ENCODE measurements around the gene RANBP1.
"Not testable (repeated sequence)": the region's sequence is repeated elsewhere in the genome, so short reads cannot be mapped to it uniquely, and the experiment has no call there.

Gene RANBP1

DNA sequence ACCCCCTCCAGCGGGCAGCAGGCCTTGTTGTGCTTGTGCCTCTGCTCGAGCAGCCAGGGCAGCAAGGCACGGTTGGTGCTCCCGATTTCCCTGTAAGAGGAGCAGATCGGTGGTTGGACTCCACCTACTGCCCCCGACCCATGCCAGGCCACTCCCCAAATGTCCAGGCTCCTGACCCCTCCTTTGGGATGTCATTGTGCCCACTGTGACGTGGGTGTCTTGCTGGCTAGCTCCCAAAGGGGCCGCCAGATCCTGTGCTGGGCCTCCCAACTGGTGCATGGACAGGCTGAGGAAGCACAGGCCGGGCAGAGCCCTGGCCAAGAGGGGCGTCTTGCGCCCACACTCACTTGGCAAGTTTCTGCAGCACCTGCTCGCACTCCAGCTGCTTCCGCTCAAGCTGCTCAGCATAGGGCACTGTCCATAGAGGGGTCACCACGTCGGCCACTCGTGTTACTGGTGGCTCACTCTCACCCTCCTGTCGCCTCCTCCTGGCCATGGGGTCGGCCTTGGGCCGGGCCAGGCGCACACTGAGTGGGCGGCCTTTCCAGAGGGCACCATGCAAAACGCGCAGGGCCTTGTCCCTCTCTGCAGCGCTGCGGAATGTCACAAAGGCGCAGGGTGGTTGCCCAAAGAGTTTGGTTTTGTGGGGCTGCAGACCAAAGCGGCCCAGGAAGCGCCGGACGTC is at the start of gene RANBP1:
RANBP1 (plus strand) TSS at position 414 of the 685 bp plus-strand sequence; CDS start at position 495, 81 bp downstream.
- DNase-seq = no peak

DNA sequence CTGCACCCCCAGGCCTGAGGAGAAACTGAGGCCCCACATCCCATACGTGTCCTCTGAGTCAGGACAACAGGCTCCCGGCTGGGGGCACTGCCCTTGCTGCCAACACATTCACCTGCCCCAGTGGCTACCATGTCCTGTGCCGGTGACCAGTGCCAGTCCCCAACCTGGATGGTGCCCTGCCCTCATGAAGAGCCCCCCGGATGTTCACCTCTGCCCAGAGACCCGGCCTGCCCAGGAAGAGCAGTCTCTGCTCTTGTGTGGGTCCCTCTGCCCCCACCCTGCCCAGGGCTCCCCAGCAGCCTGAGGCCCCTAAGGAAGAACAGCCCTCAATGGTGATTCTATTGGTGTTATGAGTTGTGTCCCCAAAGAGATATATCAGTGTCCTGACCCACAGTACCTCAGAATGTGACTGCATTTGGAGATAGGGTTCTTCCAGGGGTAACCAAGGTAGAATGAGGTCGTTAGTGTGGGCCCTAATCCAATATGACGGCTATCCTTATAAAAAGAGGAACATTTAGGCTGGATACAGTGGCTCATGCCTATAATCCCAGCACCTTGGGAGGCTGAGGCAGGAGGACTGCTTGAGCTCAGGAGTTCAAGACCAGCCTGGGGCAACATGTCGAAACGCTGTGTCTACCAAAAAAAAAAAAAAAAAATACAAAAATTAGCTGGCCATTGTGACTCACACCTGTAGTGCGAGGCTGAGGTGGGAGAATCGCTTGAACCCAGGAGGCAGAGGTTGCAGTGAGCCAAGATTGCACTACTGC is 49.1 kb upstream of the RANBP1 start:
- no peak for DNase-seq

DNA sequence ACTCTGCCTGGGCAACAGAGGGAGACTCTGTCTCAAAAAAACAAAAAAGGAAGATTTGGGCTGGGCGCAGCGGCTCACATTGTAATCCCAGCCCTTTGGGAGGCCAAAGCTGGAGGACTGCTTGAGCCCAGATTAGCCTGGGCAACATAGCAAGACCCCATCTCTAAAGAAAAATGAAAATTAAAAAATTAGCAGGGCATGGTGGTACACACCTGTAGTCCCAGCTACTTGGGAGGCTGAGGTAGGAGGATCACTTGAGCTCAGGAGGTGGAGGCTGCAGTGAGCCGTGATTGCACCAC is 48.6 kb upstream of the RANBP1 start:
- DNase-seq = not testable (repeated sequence)

DNA sequence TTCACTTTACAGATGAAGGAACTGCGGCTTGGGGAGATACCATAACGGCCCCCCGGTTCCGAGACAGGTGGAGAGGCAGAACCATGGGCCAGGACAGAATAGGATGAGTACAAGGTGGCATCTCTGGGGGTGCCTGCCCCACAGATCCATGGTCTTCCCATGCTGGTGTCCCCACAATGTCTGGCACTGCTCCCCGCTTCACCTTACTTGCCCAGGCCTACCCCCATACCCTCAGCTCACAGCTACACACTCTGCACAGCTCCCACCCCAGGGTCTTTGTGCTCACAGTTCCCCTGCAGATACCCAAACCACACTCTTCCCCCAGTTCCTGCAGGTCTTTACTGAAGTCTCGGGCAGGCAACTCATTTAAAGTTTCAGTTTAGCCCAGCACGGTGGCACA is 47.3 kb upstream of the RANBP1 start:
- DNase-seq = no peak

DNA sequence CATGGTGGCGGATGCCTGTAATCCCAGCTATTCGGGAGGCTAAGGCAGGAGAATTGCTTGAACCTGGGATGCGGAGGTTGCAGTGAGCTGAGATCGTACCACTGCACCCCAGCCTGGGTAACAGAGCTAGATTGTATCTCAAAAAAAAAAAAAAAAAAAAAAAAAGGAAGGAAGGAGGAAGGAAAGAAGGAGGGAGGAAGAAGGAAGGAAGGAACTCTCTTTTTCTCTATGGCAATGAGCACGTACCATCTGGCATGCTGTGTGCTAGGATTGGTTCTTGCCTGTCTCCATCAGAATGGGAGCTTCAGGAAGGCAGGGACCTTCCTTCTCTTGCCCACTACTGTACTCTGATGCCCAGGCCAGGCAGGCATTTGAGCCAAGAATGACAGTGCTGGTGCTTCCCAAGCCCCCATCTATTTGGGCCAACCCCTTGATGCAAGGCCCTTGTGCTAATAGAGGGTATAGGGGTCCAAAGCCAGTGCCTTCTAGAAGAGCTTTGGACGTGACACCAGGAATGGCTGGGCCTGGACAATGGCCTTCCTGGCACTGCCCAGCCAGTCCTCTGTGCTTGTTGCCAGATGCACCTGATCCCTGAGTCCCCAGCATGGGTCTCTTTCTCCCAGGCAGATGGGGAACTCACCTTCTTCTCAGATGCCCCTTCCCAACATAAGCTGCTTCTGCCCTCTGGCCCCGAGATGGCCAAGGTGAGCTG is 46.4 kb upstream of the RANBP1 start:
- no peak for DNase-seq

DNA sequence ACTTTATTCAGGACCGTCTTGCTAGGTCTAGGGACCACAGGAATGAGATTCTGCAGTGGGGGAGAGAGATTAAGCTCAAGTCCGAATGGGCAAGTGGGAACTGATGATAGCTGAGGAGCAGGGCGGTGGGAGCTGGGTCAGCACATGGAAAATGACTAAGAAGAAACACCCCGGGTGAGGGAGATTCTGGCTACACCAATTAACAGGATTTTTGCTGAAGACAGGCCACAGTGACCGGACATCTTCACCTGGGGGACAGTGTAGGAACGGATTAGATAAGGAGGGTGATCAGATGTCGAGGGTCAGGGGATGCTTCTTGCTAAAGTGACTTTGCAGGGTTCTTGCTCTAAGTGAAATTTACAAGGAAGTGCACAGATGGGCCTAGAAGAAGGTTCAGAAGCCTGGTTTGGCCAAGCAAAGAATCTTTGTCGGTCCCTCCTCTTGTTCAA is 44.4 kb upstream of the RANBP1 start:
- no peak for DNase-seq

DNA sequence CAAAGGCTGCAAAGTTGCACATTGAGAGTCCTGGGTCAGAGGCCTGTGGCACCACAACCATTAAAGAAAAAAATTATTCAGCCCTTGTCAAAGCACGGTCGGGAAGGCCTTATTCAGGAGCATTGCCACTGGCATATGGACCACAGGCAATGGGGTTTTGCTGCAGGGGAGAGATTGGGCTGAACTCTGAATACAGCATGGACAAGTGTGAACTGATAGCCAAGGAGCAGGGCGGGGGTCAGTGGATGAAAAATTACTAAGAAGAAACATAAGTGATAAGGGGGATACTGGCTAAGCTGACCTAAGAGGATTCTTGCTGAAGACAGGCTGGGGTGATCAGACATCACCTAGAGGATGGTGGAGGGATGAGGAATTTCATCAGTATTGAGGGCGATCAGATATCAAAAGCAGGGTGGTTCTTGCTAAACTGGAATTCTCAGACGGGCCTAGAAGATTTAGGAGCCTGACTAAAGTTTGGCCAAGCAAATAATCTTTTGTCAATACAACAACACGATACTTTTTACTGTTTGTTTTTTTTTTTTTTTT is 39.2 kb upstream of the RANBP1 start:
- no peak for DNase-seq

DNA sequence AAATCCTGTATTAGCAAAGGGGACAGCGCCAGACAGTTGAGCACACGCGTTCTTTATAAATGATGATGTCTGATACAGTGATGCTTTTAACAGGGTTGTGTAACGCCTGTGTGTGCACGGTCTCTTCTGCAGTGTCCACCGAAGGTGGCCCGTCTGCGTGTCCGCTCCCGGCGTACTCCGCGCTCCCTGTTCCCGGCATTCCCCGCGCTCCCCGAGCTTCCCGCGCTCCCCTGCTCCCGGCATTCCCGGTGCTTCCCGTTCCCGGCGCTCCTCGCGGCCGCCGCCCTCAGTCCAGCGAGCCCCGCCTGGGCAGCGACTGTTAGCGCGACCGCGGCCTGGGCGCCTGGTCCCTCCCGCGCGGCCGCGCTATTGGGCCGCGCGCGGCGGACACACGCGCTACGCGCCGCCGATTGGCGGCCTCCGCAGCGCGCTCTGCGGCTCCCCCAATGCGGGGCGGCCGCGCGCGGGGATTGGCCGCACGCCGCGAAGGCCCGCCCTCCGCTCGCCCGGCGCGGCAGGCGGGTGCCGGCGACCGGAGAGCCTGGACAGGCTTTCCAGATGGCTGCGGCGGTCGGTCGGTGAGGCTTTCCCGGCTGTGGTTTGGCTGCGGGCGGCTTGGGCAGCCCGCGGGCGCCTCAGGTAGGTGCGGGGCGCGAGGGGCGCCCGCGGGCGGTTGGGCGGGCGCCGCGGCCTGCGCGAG is 36.0 kb upstream of the RANBP1 start, which contains the start of gene DGCR8:
DGCR8 (plus strand) TSS at position 497 of the 700 bp plus-strand sequence. CDS start 5,723 bp downstream, outside the sequence.
- peak; percentile 99 for DNase-seq

DNA sequence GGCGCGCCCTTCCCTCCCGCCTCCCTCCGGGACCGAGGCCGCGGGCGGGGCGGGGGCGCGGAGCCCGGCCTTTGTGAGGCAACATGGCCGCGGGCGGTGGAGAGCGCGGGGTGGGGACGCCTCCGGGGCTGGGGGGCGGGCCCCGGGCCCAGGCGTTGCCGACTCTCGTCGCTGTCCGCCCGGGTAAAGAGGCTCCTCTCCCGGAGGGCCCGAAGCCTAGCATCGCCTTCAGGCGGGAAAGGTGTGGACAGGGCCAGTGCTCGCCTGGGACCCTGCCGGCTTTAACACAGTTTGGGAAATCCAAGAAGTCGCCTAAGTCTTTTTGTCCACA is 35.5 kb upstream of the RANBP1 start:
- DNase-seq = peak; percentile 90

DNA sequence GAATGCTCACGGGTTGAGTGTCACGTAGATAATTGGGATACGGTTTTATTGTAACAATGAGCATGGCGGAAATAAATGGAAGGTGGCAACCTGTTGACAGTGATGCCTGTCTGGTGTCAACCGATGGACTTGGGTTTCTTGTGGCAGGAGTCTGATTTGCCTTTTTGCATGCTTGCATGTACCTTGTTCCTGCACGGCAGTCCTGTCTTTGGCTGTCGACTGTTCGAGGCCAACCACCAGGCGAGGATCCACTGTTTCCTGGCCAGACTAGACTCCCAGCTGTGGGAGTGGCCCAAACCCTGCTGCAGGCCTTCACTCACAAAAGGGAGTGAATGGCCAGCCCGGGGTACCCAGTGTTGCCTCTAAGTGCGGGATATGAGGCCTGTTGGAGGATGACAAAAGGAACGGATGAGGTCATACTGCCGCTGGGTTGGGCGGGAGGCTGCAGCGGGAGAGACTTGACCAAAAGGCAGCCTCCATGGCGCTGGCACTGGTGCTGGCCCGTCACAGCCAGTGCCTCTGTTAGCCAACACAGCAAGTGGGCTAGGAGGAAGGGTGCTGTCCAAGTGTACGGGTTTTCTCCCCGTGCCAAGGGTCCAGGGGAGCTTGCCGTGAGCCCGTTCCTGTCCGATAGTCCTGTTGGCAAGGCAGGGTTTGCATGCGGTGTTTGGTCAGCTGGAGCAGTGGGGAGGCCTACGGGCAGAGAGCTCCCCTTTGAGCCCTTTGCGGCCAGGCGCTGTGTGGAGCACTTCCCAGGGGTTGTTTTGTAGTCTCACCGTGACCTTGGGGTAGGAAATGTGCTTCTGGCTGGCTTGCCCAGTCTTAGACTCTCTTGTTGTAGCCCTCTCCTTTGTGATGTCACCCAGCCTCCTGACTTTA is 34.9 kb upstream of the RANBP1 start:
- DNase-seq = peak; percentile 80

DNA sequence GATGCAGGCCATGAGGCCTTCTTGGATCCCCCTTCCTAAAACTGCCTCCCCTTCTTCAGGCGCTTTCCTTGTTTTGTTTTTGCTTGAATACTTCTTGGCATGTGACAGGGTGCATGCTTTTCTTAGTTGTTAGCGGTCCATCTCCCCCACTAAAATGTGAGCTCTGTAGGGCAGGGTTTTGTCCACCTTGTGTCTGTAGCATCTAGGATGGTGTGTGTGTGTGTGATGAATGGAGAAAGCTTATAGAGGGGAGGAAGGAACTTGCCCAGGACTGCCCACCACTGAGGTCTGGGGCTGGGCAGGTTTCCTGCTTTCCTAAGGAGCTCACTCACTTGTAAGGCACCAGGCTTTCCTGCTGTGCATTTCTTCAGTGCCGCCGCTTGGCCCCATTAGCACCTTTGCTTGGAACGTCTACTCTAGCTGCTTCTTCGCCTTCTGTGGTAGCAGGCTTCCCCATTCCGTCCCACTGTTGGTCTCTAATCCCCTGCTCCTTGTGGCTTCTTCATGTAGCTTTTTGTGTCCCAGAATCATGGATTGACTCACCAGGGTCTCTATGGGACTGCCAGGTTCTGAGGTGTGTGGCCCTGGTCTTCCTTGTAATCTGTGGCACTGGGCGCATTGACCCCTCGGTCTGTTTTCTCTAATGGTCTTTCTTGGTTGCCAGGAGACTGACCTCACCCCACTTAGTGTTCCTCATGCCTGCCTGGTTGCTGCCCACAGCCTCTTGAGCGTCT is 32.6 kb upstream of the RANBP1 start:
- DNase-seq = no peak

DNA sequence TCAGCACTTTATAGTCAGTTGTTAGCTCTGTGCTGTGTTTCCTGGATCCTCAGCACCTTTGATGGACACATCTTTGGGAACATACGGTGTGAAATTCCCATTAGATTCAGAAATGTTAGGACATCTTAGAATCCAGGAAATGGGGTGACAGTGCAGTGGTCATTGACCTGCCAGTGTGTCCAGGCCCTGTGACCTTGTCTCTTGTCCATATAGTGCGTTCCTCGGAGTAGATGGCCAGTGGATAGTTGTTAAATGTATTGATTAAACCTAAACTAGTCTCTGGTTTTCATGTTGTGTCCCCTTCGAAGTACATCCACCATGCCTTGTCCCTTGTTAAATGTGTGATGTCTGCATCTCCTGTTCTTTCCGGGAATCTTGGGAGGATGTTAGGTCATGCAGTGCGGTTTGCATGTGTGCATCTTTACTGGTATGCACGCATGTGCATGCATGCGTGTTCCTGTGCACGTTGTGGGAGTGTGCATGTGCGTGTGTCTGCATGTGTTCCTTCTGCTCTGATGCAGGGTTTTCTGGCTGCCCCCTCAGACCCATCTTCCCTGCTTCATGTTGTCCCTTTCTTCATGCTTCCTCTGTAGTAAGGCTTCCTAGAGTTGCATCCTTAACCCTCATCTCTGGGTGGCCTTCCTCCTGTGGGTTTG is 31.9 kb upstream of the RANBP1 start:
- DNase-seq = no peak

DNA sequence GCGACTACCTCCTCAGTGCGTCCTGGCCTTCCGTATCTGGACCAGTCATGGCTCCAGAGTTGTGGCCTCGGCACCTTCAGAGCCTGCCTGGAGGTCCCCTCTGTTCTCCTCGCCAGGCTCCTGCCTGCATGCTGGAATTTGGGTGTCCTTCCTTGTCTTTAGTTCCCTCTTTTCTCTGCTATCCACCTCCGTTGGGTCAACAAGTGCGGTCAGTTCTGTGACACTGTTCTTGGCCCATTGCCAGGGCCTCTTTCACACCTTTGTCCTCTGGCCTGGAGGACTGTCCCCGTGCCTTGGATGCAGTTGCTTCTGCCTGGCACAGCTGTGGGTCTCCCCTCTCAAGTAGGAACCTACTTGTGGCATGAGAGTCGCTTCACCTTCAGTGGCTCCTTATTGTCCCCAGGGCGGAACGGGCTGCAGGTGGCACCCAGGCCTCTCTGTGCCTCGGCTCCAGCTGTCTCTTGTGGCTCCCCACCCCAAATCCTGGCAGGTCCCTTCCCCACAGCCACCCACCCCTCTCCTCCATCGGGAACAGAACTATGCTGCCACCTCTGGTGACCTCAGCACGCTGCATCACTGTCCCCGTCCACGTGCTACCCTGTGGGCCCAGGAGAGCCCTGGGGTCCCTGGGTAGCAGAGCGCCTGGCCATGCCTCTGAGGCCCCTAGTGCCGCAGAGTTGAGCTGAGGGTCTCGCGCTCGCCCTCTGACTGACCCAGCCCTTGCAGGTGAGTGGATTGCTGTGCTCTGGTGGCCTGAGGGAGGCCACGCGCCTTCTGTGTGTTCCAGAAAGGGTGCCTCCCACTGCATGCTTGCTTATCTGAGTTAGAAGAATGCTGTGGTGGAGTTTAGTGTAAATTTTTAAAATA is 31.1 kb upstream of the RANBP1 start:
- DNase-seq = peak; percentile 34

DNA sequence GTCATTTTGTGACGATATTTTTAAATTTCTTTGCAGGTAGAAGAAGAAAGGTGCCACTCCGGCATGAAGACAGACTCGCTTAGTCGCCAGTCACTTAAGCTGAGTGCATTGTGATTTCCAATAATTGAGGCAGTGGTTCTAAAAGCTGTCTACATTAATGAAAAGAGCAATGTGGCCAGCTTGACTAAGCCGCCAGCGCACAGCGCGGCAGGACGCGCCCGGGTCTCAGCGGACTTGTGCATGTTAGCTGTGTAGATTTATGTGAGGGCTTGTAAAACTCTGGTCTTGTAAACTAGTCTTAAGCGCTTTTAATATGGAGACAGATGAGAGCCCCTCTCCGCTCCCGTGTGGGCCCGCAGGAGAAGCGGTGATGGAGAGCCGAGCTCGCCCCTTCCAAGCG is 30.3 kb upstream of the RANBP1 start:
- DNase-seq = no peak

DNA sequence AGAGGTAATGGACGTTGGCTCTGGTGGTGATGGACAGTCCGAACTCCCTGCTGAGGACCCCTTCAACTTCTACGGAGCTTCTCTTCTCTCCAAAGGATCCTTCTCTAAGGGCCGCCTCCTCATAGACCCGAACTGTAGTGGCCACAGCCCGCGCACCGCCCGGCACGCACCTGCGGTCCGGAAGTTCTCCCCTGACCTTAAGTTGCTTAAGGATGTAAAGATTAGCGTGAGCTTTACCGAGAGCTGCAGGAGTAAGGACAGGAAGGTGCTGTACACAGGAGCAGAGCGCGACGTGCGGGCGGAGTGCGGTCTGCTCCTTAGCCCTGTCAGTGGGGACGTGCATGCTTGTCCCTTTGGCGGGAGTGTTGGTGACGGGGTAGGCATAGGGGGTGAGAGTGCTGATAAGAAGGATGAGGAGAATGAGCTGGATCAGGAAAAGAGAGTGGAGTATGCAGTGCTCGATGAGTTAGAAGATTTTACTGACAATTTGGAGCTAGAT is 29.8 kb upstream of the RANBP1 start:
- DNase-seq = no peak

DNA sequence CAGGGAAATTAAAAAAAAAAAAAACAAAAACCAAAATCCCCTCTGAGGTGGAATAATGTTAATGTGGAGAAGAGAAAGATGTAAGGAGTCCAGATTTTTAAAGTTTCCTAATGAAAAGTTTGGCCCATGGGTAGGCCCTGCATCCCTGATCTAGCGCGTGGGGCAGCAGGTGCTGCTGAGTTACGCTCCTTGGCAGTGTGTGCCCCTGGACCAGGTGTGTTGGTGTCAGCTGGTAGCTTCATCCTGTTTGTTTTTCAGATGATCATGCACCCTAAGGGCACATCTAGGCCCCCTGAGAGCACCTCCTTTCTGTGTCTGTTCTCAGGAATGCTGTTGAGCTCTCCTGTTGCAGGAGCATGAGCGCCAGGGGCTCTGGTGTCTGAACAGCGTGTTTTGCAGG is 29.1 kb upstream of the RANBP1 start:
- no peak for DNase-seq

DNA sequence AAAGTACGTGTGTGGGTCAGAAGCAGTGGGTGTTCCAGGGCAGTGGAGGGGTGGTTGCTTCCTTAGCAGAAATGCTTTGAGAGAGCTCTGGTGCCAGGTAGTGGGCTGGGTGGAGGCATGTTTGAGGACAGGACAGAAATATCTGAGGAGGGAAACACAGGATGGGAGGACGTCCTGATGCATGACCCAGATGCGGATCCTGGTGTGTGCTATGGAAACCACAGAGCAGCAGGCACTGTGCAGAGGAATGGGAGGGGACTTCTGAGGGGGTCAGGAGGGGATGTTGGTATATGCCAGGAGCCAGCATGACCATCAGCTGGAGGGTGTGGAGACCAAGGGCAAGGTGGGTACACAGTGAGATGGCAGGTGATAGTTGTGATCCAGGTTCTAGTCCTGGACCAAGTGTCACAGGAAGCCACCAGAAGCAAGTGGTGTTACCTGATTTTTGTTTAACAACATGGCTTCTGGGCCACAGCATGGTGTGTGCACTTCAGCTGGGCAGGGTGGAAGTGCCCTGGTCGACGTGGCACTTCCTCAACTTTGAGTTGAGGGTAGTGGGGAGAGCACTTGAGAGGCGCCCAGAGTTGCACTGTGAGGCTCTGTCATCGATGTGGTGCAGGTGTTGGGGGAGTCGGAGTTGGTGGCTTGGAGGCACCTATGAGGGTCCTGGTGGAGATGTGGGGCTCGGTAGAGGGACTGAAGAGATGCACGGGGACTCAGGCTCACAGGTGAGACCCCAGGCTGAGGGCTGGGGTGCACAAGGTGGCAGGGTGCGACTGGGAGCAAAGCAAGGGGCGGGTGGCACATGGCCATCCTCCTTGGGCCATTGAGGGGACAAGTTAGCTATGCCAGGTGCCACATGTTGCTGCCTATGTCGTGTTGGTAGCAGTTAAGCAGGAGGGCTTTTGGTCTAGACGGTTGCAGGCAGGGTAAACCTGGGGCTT is 28.3 kb upstream of the RANBP1 start:
- no peak for DNase-seq

DNA sequence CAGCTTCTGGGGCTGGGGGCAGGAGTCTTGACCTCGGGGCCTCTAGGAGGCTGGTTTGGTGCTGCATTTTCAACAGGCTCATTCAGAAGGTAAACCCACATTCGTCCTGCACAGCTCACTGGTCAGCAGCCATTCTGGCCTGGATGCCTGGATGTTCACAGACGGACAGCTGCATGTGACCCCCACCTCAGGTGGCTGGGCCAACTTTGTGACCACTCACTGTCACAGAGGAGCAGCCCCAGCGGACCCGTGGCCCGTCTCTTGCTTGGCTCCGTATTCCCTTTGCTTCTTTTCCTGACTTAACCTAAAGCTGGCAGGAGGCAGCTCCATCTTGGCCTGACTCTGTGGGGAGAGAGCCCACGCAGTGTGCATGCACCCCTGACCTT is 27.6 kb upstream of the RANBP1 start:
- DNase-seq = no peak
